HG03196 (cell line): ENCODE results near the gene SNRPA.

Source experiments
- ATAC-seq: cut with Tn5 transposase; IDR thresholded peaks from one replicate; pipeline ENCODE4 v1.9.1; 2021; ENCODE audit not compliant: unreplicated experiment

Gene SNRPA

DNA sequence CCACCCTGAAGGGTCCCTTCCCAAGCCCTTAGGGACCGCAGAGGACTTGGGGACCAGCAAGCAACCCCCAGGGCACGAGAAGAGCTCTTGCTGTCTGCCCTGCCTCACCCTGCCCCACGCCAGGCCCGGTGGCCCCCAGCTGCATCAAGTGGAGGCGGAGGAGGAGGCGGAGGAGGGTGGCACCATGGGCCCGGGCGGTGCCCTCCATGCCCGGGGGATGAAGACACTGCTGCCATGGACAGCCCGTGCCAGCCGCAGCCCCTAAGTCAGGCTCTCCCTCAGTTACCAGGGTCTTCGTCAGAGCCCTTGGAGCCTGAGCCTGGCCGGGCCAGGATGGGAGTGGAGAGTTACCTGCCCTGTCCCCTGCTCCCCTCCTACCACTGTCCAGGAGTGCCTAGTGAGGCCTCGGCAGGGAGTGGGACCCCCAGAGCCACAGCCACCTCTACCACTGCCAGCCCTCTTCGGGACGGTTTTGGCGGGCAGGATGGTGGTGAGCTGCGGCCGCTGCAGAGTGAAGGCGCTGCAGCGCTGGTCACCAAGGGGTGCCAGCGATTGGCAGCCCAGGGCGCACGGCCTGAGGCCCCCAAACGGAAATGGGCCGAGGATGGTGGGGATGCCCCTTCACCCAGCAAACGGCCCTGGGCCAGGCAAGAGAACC is 49.5 kb downstream of the SNRPA start:
- ATAC-seq = no peak

DNA sequence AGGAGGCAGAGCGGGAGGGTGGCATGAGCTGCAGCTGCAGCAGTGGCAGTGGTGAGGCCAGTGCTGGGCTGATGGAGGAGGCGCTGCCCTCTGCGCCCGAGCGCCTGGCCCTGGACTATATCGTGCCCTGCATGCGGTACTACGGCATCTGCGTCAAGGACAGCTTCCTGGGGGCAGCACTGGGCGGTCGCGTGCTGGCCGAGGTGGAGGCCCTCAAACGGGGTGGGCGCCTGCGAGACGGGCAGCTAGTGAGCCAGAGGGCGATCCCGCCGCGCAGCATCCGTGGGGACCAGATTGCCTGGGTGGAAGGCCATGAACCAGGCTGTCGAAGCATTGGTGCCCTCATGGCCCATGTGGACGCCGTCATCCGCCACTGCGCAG is 50.0 kb downstream of the SNRPA start:
- ATAC-seq = no peak

DNA sequence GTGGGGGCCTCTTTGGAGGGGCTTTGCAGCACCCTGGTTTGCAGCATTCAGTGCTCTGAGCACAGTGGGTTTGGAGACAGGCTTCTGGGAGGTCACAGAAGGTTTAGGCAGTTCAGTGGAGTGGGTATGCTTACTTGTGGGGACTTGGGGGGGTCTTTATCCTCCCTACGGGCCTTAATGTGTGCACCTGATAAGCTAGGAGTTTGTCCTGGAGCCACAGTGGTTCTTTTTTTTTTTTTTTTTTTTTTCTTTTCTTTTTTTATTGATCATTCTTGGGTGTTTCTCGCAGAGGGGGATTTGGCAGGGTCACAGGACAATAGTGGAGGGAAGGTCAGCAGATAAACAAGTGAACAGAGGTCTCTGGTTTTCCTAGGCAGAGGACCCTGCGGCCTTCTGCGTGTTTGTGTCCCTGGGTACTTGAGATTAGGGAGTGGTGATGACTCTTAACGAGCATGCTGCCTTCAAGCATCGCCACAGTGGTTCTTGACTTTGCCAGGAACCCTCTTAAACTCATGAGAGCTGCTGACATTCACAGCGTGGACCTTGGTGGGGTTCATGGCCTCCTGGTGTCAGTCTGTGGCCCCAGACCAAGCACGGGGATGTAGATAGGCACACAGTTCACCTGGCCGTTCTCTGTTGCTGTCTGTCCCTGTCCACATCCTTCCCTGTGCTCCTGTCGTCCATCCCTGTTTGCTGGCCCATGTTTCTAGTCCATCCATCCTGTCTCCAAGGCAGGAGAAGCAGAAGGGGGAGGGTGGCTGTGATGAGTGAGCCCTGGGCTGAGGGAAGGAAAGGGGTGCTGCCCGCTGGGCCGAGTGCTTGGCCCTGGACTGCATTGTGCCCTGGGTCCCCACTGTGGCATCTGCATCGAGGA is 50.7 kb downstream of the SNRPA start:
- no peak for ATAC-seq

DNA sequence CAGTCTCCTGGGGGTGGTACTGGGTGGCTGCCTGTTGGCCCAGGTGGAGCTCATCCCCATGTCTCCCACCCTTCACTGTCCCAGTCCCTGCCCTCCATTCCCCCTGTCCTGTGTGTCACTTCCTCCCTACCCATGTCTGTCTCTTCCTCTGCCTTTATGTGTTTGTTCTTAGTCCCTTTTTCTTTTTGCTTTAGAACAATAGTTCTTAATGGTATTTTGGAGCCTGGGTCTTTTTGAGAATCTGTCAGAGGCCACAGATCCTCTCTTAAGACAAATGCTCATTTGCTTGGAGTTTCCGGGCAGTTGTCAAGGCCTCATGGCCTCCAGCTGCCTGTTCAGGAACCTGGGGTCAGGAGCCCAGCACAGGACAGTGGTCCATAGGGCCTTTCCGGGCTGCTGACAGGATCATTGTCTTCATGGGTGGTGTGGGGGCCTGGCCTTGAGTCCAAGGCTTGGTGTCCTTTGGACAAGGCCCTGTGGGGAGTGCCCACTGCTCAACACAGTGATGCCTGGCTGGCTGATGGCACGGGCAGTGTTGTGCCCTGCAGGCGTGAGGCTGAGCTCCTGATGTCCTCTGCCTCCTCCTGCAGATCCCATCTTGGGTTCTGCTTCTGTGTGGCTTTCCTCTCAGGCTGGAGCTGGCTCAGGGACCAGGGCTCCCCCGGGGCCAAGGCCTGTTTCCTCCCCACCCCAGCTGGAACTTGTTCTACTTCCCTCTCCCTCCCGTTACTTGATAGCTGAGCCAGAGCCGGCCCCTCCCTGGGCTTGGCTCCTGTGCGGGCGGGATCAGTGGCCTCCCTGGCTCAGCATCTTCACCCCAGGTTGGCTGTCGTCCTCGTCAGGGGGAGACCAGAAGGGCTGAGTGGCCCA is 51.5 kb downstream of the SNRPA start:
- ATAC-seq = no peak

DNA sequence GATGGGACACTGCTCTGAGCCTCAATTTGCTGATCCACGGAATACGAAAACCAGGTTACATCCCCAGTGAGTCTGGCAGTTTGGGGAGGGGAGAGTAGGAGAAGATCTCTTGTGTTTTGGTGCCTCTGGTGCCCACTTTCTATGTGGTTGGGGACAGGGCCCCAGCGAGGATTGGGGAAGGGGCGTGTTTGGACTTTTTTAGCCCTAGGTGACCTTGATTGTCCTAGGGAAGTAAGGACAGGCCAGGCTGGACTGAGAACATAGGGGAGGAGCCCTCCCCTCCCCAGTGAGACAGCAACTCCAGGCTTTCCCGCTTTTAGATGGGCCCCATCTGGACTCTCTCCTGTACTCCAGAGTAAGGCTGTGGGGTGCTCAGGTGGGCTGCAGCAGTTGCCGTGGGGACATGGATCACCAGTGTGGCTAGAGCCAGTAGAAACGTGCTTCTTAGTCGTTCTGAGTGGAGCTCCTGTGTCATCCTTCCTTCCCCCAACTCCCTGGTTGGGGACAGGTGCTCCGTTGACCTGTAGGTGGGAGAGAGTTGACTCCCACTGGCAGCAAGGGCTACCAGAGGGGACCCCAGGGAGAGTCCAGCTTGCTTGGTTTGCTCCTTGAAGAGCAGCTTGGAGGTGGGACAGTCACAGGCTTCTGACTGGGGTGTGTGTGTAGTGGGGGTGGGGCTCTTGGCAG is 52.3 kb downstream of the SNRPA start:
- ATAC-seq = no peak

DNA sequence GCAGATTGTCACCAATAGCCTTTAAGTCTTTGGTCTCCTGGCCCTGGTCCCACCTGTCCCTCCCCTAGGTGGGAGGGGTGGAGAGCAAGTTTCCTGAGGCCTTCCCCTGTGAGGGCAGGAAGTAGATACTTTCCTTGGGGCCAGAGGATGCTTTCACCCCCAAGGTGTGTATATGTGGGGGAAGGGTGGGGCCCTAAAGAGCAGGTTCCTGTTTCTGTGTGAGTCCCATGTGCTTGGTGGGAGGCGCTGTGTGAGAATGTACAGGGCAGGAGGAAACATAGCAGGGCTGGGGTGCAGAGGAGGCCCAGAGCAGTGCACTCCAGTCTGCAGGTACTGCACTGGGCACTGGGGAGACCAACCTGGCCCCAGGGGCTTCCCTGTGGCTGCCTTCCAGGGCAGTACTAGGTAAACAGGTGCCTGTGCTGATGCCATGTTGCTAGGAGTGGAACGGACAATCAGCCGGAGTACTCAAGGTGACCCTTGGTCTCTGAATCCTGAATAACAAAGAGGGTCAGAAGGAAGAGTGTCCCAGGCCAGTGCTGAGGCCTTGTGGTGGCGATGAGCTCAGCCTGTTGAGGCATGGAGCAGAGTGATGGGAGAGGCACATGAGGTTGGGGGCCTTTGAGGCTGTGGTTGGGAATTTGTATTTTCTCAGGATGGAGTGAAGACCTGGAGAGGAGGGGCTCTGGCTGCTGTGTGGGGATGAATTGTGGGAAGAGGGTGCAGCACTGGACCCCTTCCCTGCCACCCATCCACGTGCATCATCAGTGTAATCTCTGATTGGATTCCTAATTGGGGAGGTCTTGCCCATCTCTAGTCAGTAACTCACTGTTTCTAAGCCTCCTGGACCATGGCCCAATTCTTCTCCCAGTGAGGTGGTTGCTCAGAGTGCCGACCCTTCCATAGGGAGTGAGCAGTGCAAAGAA is 53.1 kb downstream of the SNRPA start:
- ATAC-seq = no peak

DNA sequence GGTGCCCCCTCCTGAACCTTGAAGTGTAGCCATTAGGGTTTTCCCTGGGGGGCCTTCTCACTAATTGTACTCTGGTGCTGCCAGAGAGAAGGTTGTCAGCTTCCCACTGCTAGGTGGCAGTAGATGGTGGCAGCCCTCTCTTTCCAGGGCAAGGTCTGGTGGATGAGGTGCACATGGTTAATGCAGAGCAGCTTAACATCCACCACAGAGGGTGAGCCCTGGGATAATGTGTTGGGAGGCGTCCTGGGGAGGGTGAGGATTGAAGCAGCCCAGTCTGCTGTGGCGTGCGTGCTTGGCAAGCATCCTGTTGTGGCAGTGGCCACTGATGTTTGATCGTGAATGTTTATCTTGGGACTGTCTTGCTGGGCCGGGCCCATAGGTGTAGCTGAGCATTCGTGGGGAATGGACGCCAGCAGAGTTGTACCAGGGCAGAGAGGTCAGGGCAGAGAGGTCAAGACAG is 53.8 kb downstream of the SNRPA start:
- ATAC-seq = no peak

DNA sequence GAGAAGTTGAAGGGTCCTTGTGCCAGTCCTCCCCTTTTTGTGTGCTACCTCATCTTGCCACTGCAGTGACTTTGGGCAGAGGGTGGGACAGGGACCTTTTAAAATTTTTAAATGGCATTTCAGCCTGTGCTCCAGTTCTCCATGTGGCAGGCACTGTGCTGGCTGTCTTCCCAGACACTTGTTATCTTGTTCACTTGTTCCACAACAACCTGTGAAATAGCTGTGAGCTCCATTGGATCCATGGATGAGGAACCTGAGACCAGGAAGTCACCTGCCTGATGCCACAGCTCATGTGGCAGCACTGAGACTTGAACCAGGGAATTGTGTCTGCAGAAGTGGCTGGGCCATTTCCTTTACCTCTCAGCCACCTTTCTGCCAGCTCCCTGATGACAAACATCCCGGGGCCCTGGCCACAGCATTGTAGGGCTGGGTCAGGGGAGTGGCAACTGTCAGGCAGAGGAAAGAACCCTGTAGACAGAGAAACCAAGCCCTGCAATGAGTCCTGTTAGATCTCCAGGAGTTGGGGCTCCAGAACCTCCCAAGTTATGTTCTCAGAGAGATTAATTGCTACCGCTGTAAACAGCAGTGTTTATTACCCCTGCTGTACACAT is 54.4 kb downstream of the SNRPA start:
- no peak for ATAC-seq

DNA sequence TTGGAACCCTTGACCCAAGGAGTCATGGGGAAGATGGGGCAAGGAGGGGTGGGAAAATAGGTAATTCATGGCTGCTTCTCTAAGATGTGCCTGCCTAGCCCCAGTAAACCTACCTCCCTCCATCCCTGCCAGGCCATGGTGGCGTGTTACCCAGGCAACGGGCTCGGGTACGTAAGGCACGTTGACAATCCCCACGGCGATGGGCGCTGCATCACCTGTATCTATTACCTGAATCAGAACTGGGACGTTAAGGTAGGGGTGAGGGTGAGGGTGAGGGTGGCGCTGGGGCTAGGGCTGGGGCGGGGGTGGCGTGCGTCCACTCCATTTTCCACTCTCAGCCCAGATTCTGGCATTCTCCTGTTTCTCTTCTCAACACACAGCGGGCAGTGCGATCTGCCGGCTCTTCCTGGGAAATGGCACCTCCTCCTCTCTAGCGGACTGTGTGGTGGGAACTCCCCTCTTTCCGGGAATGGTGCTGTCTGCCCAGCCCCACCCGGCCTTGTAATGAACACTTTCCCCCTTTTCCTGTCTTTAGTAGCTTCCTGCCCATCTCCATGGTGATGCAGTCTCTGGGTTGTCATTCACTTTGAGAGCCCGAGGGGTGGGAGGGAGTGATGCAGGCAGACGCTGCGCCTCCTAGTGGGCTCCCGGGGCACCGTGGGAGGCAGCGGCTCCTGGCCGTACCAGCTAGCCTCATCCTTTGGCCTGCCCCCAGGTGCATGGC is 55.6 kb downstream of the SNRPA start:
- ATAC-seq = no peak

DNA sequence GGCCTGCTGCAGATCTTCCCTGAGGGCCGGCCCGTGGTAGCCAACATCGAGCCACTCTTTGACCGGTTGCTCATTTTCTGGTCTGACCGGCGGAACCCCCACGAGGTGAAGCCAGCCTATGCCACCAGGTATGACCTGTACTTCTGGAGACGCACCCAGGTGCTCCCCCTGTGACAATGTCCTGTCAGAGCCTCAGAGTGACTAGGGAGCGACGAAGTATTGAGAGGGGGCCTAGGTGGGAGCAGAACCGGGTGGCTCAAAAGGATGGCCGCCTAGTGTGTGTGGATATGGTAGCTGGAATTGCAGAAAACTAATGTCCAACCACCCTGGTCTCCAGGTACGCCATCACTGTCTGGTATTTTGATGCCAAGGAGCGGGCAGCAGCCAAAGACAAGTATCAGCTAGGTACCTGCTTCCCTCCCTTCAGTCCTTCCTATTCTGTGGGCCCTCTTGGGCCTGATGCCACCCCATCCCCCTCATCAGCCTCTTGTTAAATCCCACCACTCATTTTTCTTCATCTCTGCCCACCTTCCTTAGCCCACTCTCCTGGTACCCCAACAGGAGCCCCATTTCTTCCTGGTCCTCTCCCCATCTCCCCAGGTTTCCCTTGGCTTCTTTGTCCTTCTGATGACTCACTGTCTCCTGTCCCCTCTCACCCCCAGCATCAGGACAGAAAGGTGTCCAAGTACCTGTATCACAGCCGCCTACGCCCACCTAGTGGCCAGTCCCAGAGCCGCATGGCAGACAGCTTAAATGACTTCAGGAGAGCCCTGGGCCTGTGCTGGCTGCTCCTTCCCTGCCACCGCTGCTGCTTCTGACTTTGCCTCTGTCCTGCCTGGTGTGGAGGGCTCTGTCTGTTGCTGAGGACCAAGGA is 56.4 kb downstream of the SNRPA start:
- ATAC-seq = no peak

DNA sequence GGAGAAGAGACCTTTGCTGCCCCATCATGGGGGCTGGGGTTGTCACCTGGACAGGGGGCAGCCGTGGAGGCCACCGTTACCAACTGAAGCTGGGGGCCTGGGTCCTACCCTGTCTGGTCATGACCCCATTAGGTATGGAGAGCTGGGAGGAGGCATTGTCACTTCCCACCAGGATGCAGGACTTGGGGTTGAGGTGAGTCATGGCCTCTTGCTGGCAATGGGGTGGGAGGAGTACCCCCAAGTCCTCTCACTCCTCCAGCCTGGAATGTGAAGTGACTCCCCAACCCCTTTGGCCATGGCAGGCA is 57.0 kb downstream of the SNRPA start:
- no peak for ATAC-seq

DNA sequence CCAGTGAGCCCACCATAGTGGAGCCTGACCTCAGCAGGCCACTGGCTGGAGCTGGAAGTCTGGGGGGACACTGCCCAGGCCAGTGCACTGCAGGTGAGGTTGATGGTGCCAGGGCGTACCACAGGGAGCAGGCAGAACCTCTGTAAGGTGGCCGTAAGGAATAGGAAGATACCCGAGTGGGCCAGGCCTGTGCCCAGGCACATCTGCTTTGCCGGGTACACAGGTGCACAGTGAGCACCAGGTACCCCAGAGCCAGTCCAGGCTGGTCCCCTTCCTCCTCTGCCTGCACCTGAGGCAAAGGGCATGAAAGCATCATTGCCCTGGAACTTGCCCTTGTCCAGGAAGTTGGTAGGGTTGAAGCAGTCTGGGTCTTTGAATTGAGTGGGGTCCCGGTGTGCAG is 57.5 kb downstream of the SNRPA start:
- ATAC-seq = no peak

DNA sequence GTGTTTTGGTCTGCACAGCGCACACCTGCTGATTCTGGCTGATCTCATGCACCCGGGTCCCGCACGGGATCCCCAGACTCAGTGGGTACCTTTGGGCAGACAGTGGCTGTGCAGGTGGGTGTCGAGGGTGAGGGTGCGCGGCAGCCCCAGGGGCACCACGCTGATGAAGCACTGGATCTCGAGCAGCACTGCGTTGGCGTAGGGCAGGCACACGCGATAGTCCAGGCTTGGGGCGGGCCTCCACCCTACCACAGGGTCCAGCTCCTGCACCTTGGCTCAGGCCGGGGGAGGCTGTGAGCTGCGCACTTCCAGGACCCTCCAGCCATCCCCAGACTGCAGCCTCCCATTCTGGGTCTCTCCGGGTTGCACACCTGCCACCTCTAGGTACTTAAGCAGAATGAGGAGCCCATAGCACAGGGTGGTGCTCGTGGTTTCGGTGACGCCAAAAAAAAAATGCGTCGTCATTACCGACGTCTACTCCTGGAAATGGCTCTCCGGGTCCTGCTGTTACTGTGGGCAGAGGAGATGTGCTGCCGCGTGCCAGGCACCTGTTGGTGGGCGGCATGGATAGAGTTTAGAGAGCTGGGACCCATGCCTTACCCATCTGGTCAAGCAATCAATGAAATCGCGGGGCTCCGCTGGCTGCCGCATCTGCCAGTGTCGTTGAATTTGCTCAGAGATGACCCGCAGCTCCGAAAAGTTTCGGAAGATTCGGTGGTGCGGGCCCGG is 58.5 kb downstream of the SNRPA start:
- no peak for ATAC-seq

DNA sequence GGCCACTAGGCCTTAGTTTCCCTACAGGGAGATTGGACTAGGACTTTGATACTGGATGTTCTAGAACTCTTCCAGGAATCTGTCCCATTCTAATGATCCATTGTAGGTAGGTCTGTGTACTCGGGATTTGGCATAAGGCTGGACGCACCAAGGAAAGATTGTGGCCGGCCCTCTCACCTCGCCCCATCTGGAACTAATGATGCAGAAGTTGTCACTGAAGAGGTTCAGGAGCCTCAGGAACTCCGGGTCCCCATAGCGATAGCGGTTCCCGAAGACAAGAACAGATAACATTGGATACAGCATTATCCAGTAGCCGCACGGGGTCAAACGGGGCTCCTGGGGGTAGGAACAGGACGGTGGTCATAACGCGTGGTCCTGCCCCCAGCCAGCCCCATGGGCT is 59.2 kb downstream of the SNRPA start:
- ATAC-seq = no peak

DNA sequence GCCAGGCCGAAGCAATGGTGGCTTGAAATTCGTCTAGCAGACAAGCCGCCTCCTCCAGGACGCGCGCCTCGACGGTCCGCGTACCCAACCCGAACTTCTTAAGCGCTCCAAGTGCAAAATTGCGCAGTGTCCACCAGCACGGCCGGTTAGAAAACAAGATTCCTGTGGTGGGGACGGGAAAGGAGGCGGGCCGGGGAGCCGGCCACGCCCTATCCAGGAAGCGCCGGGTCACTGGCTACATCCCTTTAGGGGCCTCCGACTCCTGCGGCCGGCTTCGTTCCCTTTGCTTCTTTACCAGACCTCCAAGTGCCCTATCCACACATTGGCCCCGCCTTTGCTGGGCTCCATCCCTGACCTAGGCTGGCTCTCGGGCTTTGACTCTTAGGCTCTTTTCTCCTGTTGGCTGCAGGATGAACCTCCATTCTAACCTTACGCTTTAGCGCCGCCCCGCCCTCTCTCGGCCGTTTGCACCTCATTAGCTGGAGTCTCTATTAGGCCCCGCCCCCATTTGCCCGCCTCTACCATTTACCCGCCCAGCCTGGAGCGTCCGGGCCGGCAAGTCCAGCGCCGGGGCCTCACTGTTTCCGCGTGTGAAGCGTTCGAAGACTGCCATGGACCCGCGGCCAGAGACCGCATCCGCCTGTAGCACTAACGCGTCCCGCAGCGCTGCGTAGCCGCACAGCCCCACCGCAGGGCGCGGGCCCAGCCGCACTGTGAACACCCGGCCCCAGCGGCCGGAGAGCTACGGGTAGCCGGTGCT is 59.8 kb downstream of the SNRPA start:
- peak; percentile 51 for ATAC-seq

DNA sequence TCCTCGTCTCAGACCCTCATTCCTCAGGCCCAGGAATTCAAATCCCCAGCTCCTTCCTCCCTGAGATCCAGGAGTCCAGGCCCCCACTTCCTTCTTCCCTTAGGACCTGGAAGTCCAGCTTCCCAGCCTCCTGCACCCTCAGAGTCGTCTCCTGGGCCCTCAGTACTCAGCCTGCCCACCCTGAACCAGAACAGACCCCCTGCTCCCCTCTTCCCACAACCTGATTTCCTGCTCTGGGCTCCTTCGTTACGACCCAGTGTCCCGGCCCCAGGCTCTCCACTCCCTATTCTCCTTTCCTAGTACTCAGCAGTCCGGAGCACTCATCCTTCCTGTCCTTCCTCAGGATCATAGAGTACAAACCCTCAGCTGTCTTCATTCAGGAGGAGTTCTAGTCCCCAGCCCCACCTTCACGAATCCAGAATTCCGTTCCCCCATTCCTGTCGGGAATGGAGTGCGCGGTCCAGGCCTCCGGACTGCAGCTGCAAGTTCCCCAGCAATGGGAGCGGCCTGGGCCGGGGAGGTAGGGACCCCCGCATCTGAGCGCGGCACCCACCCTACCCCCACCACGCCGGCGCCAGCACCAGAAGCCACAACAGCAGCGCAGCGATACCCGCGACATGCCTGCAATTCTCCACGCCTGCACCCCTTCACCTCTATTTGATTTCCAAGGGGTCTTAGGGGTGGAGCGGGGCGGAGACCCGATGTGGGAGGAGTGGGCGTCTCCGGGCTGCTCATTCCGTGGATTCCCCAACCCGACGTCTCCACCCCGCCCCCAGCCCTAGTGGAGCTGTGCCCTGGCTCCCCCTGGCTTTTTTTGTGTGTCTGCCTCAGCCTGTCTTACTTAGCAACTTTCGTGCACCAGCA is 60.7 kb downstream of the SNRPA start:
- ATAC-seq = no peak
